H1 (cell line): ENCODE data around the gene RBBP5. TPM values are rescaled to one million over a fixed set of nuclear protein-coding genes. Genes with fewer than 3 reads are reported as not detected.

ENCODE experiments used
- CTCF ChIA-PET: fragments of 300-600 bp; sonication (Branson Sonifier 250); formaldehyde crosslinking; loops from one replicate; lab custom pipeline; 2021; ENCODE audit not compliant: partially characterized antibody; lab: Charles Lee
- POLR2A ChIA-PET: fragments of 300-600 bp; sonication (Branson Sonifier 250); formaldehyde crosslinking; loops from one replicate; lab custom pipeline; 2021; ENCODE audit warnings: inconsistent platforms; ENCODE audit not compliant: partially characterized antibody; lab: Charles Lee
- DNase-seq, 2 experiments: peaks; one replicate each; pipeline versions ENCODE4 v3.0.0 to v3.0.0-alpha.2; 2010 to 2022; ENCODE audit warnings: low spot score in 2 of 2, low read depth in 1 of 2, mixed read lengths in 1 of 2
- FAIRE-seq: peaks from 2 replicates; lab custom pipeline; 2011; peaks lifted over from hg19 to GRCh38; lab: Jason Lieb, UNC
- H2AFZ ChIP-seq: 2 replicates; pipeline ENCODE4 v1.8.1; 2012; ENCODE audit warnings: low read length, inconsistent platforms
- H2AK5ac ChIP-seq: 2 replicates; pipeline ENCODE4 v1.6.1; 2013; ENCODE audit warnings: low read depth, low read length
- H2BK120ac ChIP-seq: replicated peaks from 2 replicates; pipeline ENCODE3; 2013; ENCODE audit warnings: low read depth, low read length, inconsistent platforms
- H2BK12ac ChIP-seq: 2 replicates; pipeline ENCODE4 v1.6.1; 2013; ENCODE audit warnings: low read depth, low read length
- H2BK15ac ChIP-seq: 2 replicates; pipeline ENCODE4 v1.6.1; 2013; ENCODE audit warnings: low read length
- H2BK20ac ChIP-seq: 2 replicates; pipeline ENCODE4 v1.6.1; 2013; ENCODE audit warnings: low read length
- H2BK5ac ChIP-seq: 2 replicates; pipeline ENCODE4 v1.6.1; 2013; ENCODE audit warnings: low read depth, low read length
- H3K14ac ChIP-seq: 2 replicates; pipeline ENCODE4 v1.6.1; 2013; ENCODE audit warnings: inconsistent platforms; ENCODE audit not compliant: insufficient read length
- H3K18ac ChIP-seq: 2 replicates; pipeline ENCODE4 v1.6.1; 2013; ENCODE audit warnings: low read length; ENCODE audit errors: extremely low read depth
- H3K23ac ChIP-seq: 2 replicates; pipeline ENCODE4 v1.6.1; 2013; ENCODE audit warnings: inconsistent platforms; ENCODE audit not compliant: insufficient read length
- H3K23me2 ChIP-seq: 2 replicates; pipeline ENCODE4 v1.6.1; 2013; ENCODE audit warnings: low read depth, low read length
- H3K27ac ChIP-seq: 2 replicates; pipeline ENCODE4 v1.6.1; 2011; ENCODE audit warnings: low read depth, low read length, inconsistent platforms
- H3K27me3 ChIP-seq, 4 experiments: replicated peaks in 1 of 4; 1 replicate in 1 of 4; 2 replicates in 3 of 4; pipeline versions ENCODE4 v1.6.1 to v1.8.1; 2011 to 2013; ENCODE audit warnings: low read length in 3 of 4, mild to moderate bottlenecking in 3 of 4, inconsistent platforms in 2 of 4, mixed read lengths in 2 of 4, moderate library complexity in 1 of 4; ENCODE audit not compliant: control insufficient read depth in 3 of 4, insufficient read depth in 3 of 4; ENCODE audit errors: extremely low read depth in 1 of 4
- H3K36me3 ChIP-seq, 4 experiments: 2 replicates each; pipeline versions ENCODE4 v1.6.1 to v1.8.1; 2011 to 2013; ENCODE audit warnings: mild to moderate bottlenecking in 4 of 4, low read length in 3 of 4, moderate library complexity in 2 of 4, control low read depth in 1 of 4, inconsistent platforms in 1 of 4; ENCODE audit not compliant: insufficient read depth in 4 of 4, control insufficient read depth in 2 of 4
- H3K4ac ChIP-seq: replicated peaks from 2 replicates; pipeline ENCODE3; 2013; ENCODE audit warnings: low read length, low read depth, mixed read lengths, inconsistent platforms; ENCODE audit not compliant: insufficient read length
- H3K4me1 ChIP-seq, 4 experiments: replicated peaks in 1 of 4; 1 replicate in 1 of 4; 2 replicates in 3 of 4; pipeline versions ENCODE4 v1.6.1 to v1.8.1; 2011 to 2013; ENCODE audit warnings: low read length in 3 of 4, inconsistent platforms in 2 of 4, mixed read lengths in 1 of 4; ENCODE audit not compliant: insufficient read depth in 4 of 4, control insufficient read depth in 3 of 4
- H3K4me2 ChIP-seq, 2 experiments: 2 replicates each; pipeline versions ENCODE4 v1.6.1 to v1.8.1; 2011 to 2013; ENCODE audit warnings: low read depth in 2 of 2, low read length in 2 of 2, control low read depth in 1 of 2, inconsistent platforms in 1 of 2, mild to moderate bottlenecking in 1 of 2; ENCODE audit not compliant: insufficient read depth in 1 of 2
- H3K4me3 ChIP-seq, 4 experiments: fragments of 200-600, 300-600 bp in 1 of 4; sonication (generic), shearing (Covaris generic), sonication (Bioruptor Twin) in 1 of 4; 2 replicates each; pipeline versions ENCODE4 v1.5.1 to v1.8.1; 2011 to 2016; ENCODE audit warnings: low read length in 4 of 4, low read depth in 3 of 4, control low read depth in 2 of 4, inconsistent platforms in 2 of 4, mild to moderate bottlenecking in 2 of 4, mixed read lengths in 1 of 4, moderate library complexity in 1 of 4; ENCODE audit not compliant: insufficient read depth in 2 of 4; ENCODE audit errors: extremely low read depth in 1 of 4
- H3K56ac ChIP-seq: replicated peaks from 2 replicates; pipeline ENCODE3; 2013; ENCODE audit warnings: low read depth, mild to moderate bottlenecking, mixed read lengths, low read length, inconsistent platforms; ENCODE audit not compliant: insufficient read length
- H3K79me1 ChIP-seq: 2 replicates; pipeline ENCODE4 v1.6.1; 2013; ENCODE audit warnings: low read depth, low read length, control low read depth
- H3K79me2 ChIP-seq, 2 experiments: 2 replicates each; pipeline versions ENCODE4 v1.6.1 to v1.8.1; 2012 to 2013; ENCODE audit warnings: low read length in 2 of 2, mild to moderate bottlenecking in 2 of 2, inconsistent platforms in 1 of 2; ENCODE audit not compliant: insufficient read depth in 2 of 2, control insufficient read depth in 1 of 2
- H3K9ac ChIP-seq, 4 experiments: replicated peaks in 1 of 4; 1 replicate in 1 of 4; 2 replicates in 3 of 4; pipeline versions ENCODE4 v1.6.1 to v1.8.1; 2011 to 2013; ENCODE audit warnings: low read depth in 3 of 4, low read length in 3 of 4, control low read depth in 2 of 4, mild to moderate bottlenecking in 2 of 4, moderate library complexity in 2 of 4, inconsistent platforms in 1 of 4; ENCODE audit errors: extremely low read depth in 1 of 4
- H3K9me3 ChIP-seq, 2 experiments: 2 replicates each; pipeline versions ENCODE4 v1.6.1 to v1.8.1; 2012 to 2013; ENCODE audit warnings: mild to moderate bottlenecking in 2 of 2, moderate library complexity in 2 of 2, control low read depth in 1 of 2, inconsistent platforms in 1 of 2, low read depth in 1 of 2, low read length in 1 of 2, mixed read lengths in 1 of 2; ENCODE audit not compliant: insufficient read depth in 2 of 2
- H4K20me1 ChIP-seq, 2 experiments: replicated peaks in 1 of 2; 2 replicates each; pipeline versions ENCODE3 to v1.8.1; 2011 to 2013; ENCODE audit warnings: inconsistent platforms in 2 of 2, low read length in 2 of 2, mild to moderate bottlenecking in 1 of 2; ENCODE audit not compliant: insufficient read depth in 2 of 2, control insufficient read depth in 1 of 2
- H4K5ac ChIP-seq: 2 replicates; pipeline ENCODE4 v1.6.1; 2013; ENCODE audit warnings: low read length, low read depth, mixed read lengths, inconsistent platforms; ENCODE audit not compliant: insufficient read length
- H4K8ac ChIP-seq: 2 replicates; pipeline ENCODE4 v1.8.0; 2013; ENCODE audit warnings: mild to moderate bottlenecking, moderate library complexity, low read length, inconsistent platforms; ENCODE audit not compliant: insufficient read depth; ENCODE audit errors: extremely low read depth
- H4K91ac ChIP-seq: replicated peaks from 2 replicates; pipeline ENCODE3; 2013; ENCODE audit warnings: low read length, mixed read lengths, inconsistent platforms; ENCODE audit not compliant: insufficient read length
- ATF2 ChIP-seq: IDR thresholded peaks from 2 replicates; pipeline ENCODE4 v1.6.1; 2012; ENCODE audit warnings: low read length, inconsistent platforms
- CBX5 ChIP-seq: fragments of 300-800, 300-1000 bp; sonication (generic); IDR thresholded peaks from 2 replicates; pipeline ENCODE4 v1.7.1; 2016; ENCODE audit warnings: antibody characterized with exemption, low read length, low read depth
- CEBPB ChIP-seq: IDR thresholded peaks from 2 replicates; pipeline ENCODE4 v1.6.1; 2012; ENCODE audit warnings: low read depth, low read length
- CTBP2 ChIP-seq: IDR thresholded peaks from 2 replicates; pipeline ENCODE4 v1.7.0; 2011; ENCODE audit warnings: borderline replicate concordance, mild to moderate bottlenecking, moderate library complexity, mixed read lengths, low read length; ENCODE audit not compliant: insufficient read depth, insufficient read length
- EP300 ChIP-seq, 2 experiments: IDR thresholded peaks; 1 replicate in 1 of 2; 2 replicates in 1 of 2; pipeline ENCODE4 v1.6.1; 2011 to 2012; ENCODE audit warnings: low read depth in 2 of 2, low read length in 2 of 2, mild to moderate bottlenecking in 2 of 2, borderline replicate concordance in 1 of 2, inconsistent platforms in 1 of 2, moderate library complexity in 1 of 2
- GTF2F1 ChIP-seq: IDR thresholded peaks from 2 replicates; pipeline ENCODE4 v1.6.1; 2012; ENCODE audit warnings: low read depth, low read length, improper control_type of control experiment, borderline replicate concordance
- JUN ChIP-seq: IDR thresholded peaks from 2 replicates; pipeline ENCODE4 v1.6.1; 2011; ENCODE audit warnings: low read depth, mild to moderate bottlenecking, improper control_type of control experiment, low read length
- SIN3A ChIP-seq, 2 experiments: IDR thresholded peaks in 1 of 2; conservative IDR thresholded peaks in 1 of 2; 2 replicates each; pipeline ENCODE4 v1.6.1; 2011 to 2012; ENCODE audit warnings: low read length in 2 of 2, improper control_type of control experiment in 1 of 2, low read depth in 1 of 2, mild to moderate bottlenecking in 1 of 2
- SIX5 ChIP-seq: IDR thresholded peaks from 2 replicates; pipeline ENCODE4 v1.6.1; 2011; ENCODE audit warnings: mild to moderate bottlenecking, low read depth, low read length
- USF2 ChIP-seq: IDR thresholded peaks from 2 replicates; pipeline ENCODE4 v1.6.1; 2011; ENCODE audit warnings: low read length, improper control_type of control experiment
- WGBS, 2 experiments: shearing (Covaris generic) in 1 of 2; methylation state at CpG; one replicate each; pipeline versions ENCODE4 v1.1.6 to v1.1.7; 2013 to 2015; ENCODE audit warnings: low lambda C conversion rate in 2 of 2, mixed read lengths in 2 of 2, inconsistent platforms in 1 of 2, low coverage in 1 of 2, missing lambda C conversion rate in 1 of 2; ENCODE audit not compliant: insufficient replicate concordance in 2 of 2, insufficient coverage in 1 of 2, insufficient read length in 1 of 2; ENCODE audit errors: extremely low coverage in 1 of 2, missing lambda C conversion rate in 1 of 2; 5-methylcytosine and 5-hydroxymethylcytosine counted together
- polyA plus RNA-seq, 7 experiments: library from polyadenylated mRNA; depleted of rRNA in 3 of 7; stranded (reverse) in 5 of 7; unstranded in 2 of 7; fragments of >200 nt in 5 of 7; fragments of 200-250 nt in 2 of 7; gene quantifications; 1 replicate in 5 of 7; 2 replicates in 1 of 7; 4 replicates in 1 of 7; pipeline versions ENCODE4 v1.2.1 to v1.2.3, GENCODE V29; 2011 to 2013; ENCODE audit warnings: missing spikeins in 2 of 7, mixed read lengths in 2 of 7
- total RNA-seq: library from RNA; stranded (reverse); fragmentation: NEBNext Ultra II Directional; extraction: Animal tissue kit (Norgen Biotek cat#: 25700); gene quantifications from 2 replicates; pipeline ENCODE4 v1.2.1, GENCODE V29; 2021

RBBP5 gene
- total and polyA plus RNA-seq, 2 of the 8 experiments (the other 6 are each of a cell fraction or from before 2014, with no cell fraction given), result 6.7 to 21.5 TPM

GRCh38 chr1:205076245-205076761 lies 45.5 kb downstream of the RBBP5 start:
- H3K36me3 ChIP-seq, result no peaks in the 10 kb centered on the region
- H3K9me3 ChIP-seq, result no peaks in the 10 kb centered on the region
- no peak overlapping the region for H3K56ac ChIP-seq
- no peak overlapping the region for H2BK15ac ChIP-seq
- H2AK5ac ChIP-seq, result no peak overlapping the region
- H3K27me3 ChIP-seq, result no peaks in the 10 kb centered on the region
- no peak overlapping the region for H4K8ac ChIP-seq
- H3K23me2 ChIP-seq, result no peaks in the 10 kb centered on the region
- no peak overlapping the region for H2AFZ ChIP-seq
- no peak overlapping the region for H4K5ac ChIP-seq
- 89% methylated on average over 4 of the region's 4 CpGs; no CpG with 5 or more reads in 1 of the 2 experiments for WGBS, 2 experiments
- TF ChIP-seq EP300 (IDR thresholded peaks at IDR 0.05; ENCODE audit: borderline replicate concordance in 1 of 2, low read depth in 2 of 2, low read length in 2 of 2), result no peak
- TF ChIP-seq USF2, result no peak
- no peak for TF ChIP-seq CBX5
- no peak for TF ChIP-seq ATF2
- TF ChIP-seq JUN, result no peak
- TF ChIP-seq CEBPB, result no peak
- TF ChIP-seq GTF2F1, result no peak
- TF ChIP-seq SIN3A (conservative IDR thresholded peaks at IDR 0.05 in 1 of 2, IDR thresholded peaks at IDR 0.05 in 1 of 2; ENCODE audit: low read depth in 1 of 2, low read length in 2 of 2), result no peak
- TF ChIP-seq CTBP2, result no peak
- TF ChIP-seq SIX5, result no peak
- no peak overlapping the region for H2BK120ac ChIP-seq
- no peaks in the 10 kb centered on the region for H3K79me1 ChIP-seq
- H2BK20ac ChIP-seq, result no peak overlapping the region
- no peak for DNase-seq
- no peak overlapping the region for H2BK12ac ChIP-seq
- no peak for FAIRE-seq
- no peak overlapping the region for H2BK5ac ChIP-seq
- no peak overlapping the region for H3K27ac ChIP-seq
- ChIA-PET CTCF (interaction anchor here (0.6 to 38.9 kb wide), 11 partner anchors 10 to 1104 kb away, joined by 3 to 1336 read pairs (median 4); no protein-coding TSS in a partner anchor), POLR2A (interaction anchor here (1.4 kb wide), 1 partner anchor 50 kb away, joined by 3 read pairs; no protein-coding TSS in a partner anchor)
- H3K4me2 ChIP-seq, result no peak overlapping the region
- no peak overlapping the region for H3K23ac ChIP-seq
- no peaks in the 10 kb centered on the region for H4K20me1 ChIP-seq
- no peak overlapping the region for H3K14ac ChIP-seq
- no peak overlapping the region for H3K4ac ChIP-seq
- H3K4me1 ChIP-seq, result no peaks in the 10 kb centered on the region
- no peak overlapping the region for H4K91ac ChIP-seq
- H3K9ac ChIP-seq, result no peak overlapping the region
- no peaks in the 10 kb centered on the region for H3K79me2 ChIP-seq
- H3K18ac ChIP-seq, result no peak overlapping the region
- no peak overlapping the region for H3K4me3 ChIP-seq
